HG02759 (cell line): ENCODE measurements around the gene USP3.

ENCODE experiments used
- ATAC-seq: cut with Tn5 transposase; IDR thresholded peaks from one replicate; pipeline ENCODE4 v1.9.1; 2021; ENCODE audit warnings: mild to moderate bottlenecking, moderate library complexity; ENCODE audit not compliant: unreplicated experiment

The USP3 gene

GRCh38 chr15:63504247-63504978 is at the start of gene USP3:
Gene USP3, plus strand, starts transcription at chr15:63504593. Its CDS starts 147 bp downstream, at chr15:63504740.
- ATAC-seq = peak; percentile 62

GRCh38 chr15:63456258-63456657 is 48.1 kb upstream of the USP3 start:
- ATAC-seq = no peak

- no peak for ATAC-seq
These were observed 47.0 kb upstream of the USP3 start for GRCh38 chr15:63457379-63457778.

GRCh38 chr15:63458026-63458425 is 46.4 kb upstream of the USP3 start:
- no peak for ATAC-seq

- no peak for ATAC-seq
These were observed 45.5 kb upstream of the USP3 start for GRCh38 chr15:63458794-63459395.

- ATAC-seq = no peak
These were observed 43.9 kb upstream of the USP3 start for GRCh38 chr15:63460210-63461155.

- no peak for ATAC-seq
These were observed 43.0 kb upstream of the USP3 start for GRCh38 chr15:63461230-63461985.

- no peak for ATAC-seq
These were observed 42.3 kb upstream of the USP3 start for GRCh38 chr15:63462088-63462487.

- no peak for ATAC-seq
These were observed 41.4 kb upstream of the USP3 start for GRCh38 chr15:63463036-63463435.

GRCh38 chr15:63463793-63464192 is 40.6 kb upstream of the USP3 start:
- ATAC-seq = no peak

GRCh38 chr15:63465104-63465503 is 39.3 kb upstream of the USP3 start:
- ATAC-seq = no peak

- no peak for ATAC-seq
These were observed 37.8 kb upstream of the USP3 start for GRCh38 chr15:63466378-63467192.

- no peak for ATAC-seq
These were observed 35.2 kb upstream of the USP3 start for GRCh38 chr15:63469190-63469589.

GRCh38 chr15:63469984-63470383 is 34.4 kb upstream of the USP3 start:
- no peak for ATAC-seq

GRCh38 chr15:63473007-63473748 is 31.2 kb upstream of the USP3 start:
- no peak for ATAC-seq

GRCh38 chr15:63473749-63473998 is 30.7 kb upstream of the USP3 start:
- ATAC-seq = peak; percentile 17

GRCh38 chr15:63473999-63474809 is 30.2 kb upstream of the USP3 start:
- ATAC-seq = peak; percentile 59

GRCh38 chr15:63474810-63475316 is 29.5 kb upstream of the USP3 start:
- ATAC-seq = peak; percentile 68
